NCI-H2196 (cell line): ENCODE results near the gene RIPK3.
"Not testable (repeated sequence)": the region's sequence is repeated elsewhere in the genome, so short reads cannot be mapped to it uniquely, and the experiment has no call there.

Source experiments
- DNase-seq: peaks from one replicate; lab custom pipeline; 2025; ENCODE audit not compliant: unreplicated experiment; lab: John Stamatoyannopoulos, UW

RIPK3 gene

GRCh38 chr14:24369907-24370687 lies 30.3 kb upstream of the RIPK3 start:
- DNase-seq: no peak

GRCh38 chr14:24369463-24369862 lies 29.7 kb upstream of the RIPK3 start:
- no peak for DNase-seq

- no peak for DNase-seq
These were observed 28.9 kb upstream of the RIPK3 start for GRCh38 chr14:24368562-24369252.

- DNase-seq: no peak
These were observed 28.4 kb upstream of the RIPK3 start for GRCh38 chr14:24368212-24368561.

GRCh38 chr14:24367514-24368211 lies 27.9 kb upstream of the RIPK3 start, which contains the start of gene NFATC4:
NFATC4 (plus strand) TSS chr14:24368184; CDS start chr14:24368341, 157 bp downstream.
- DNase-seq: peak; percentile 60

- peak; percentile 93 for DNase-seq
These were observed 27.1 kb upstream of the RIPK3 start for GRCh38 chr14:24366721-24367513.

GRCh38 chr14:24366413-24366720 lies 26.6 kb upstream of the RIPK3 start:
- DNase-seq: no peak

GRCh38 chr14:24365600-24366412 lies 26.0 kb upstream of the RIPK3 start:
- DNase-seq: peak; percentile 57

GRCh38 chr14:24364841-24365240 lies 25.1 kb upstream of the RIPK3 start:
- DNase-seq: no peak

- DNase-seq: no peak
These were observed 23.6 kb upstream of the RIPK3 start for GRCh38 chr14:24363401-24363800.

- no peak for DNase-seq
These were observed 22.6 kb upstream of the RIPK3 start for GRCh38 chr14:24362241-24362960.

GRCh38 chr14:24361326-24361725 lies 21.5 kb upstream of the RIPK3 start:
- DNase-seq: no peak

- DNase-seq: no peak
These were observed 20.5 kb upstream of the RIPK3 start for GRCh38 chr14:24360281-24360680.

- DNase-seq: no peak
These were observed 16.4 kb upstream of the RIPK3 start for GRCh38 chr14:24356208-24356607.

GRCh38 chr14:24355009-24355408 lies 15.2 kb upstream of the RIPK3 start:
- DNase-seq: no peak

- DNase-seq: not testable (repeated sequence)
These were observed 14.7 kb upstream of the RIPK3 start for GRCh38 chr14:24354482-24354825.

- no peak for DNase-seq
These were observed 14.0 kb upstream of the RIPK3 start for GRCh38 chr14:24353559-24354481.

- DNase-seq: no peak
These were observed 11.7 kb upstream of the RIPK3 start for GRCh38 chr14:24351517-24351916.

GRCh38 chr14:24349742-24350141 lies 10.0 kb upstream of the RIPK3 start:
- no peak for DNase-seq
